ENCODE measurements around the gene COL9A3.

COL9A3 gene

DNA sequence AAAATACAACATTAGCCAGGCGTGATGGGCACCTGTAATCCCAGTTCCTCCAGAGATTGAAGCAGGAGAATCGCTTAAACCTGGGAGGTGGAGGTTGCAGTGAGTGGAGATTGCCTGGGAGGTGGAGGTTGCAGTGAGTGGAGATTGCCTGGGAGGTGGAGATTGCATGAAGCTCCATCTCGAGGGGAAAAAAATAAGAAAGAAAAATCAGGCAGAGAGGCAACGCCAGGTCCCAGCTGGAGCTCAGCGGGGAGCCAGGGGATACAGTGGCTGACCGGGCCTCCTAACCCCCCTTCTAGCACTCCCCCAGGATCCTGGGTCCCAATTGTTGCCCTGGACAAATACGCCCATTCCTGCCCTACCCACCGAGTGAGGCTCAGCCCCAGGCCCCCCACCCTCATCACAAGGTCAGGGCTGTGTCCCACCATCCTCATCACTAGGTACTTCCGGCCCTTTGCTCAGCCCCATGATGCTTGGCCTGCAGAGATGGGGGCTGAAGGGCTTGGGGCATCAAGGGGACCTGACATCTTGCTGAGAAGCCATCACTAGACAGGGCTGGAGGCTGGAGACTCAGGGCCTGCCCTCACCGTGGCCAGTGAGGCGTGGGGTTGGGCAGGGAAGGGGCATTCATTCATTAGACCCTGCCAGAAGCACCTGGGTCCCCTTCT, 10.3 kb upstream of the COL9A3 start:
- Histone ChIP-seq H2BK15ac (ENCODE audit: low read length) (peak overlapping the region; percentile 42), H3K18ac (ENCODE audit: low read length) (peak overlapping the region; percentile 77), H3K23ac (ENCODE audit: low read depth, low read length, poor library complexity) (no peak overlapping the region), H3K79me1 (ENCODE audit: low read depth, low read length) (peaks cover 5% of the 10 kb centered on the region), H4K8ac (ENCODE audit: low read depth, low read length) (no peak overlapping the region), H2BK120ac (ENCODE audit: low read depth, low read length) (peak overlapping the region; percentile 74), H2AFZ (ENCODE audit: low read length) (no peak overlapping the region), H2AK5ac (ENCODE audit: low read depth, low read length) (peak overlapping the region; percentile 83), H3K4me2 (ENCODE audit: insufficient read depth, low read length, poor library complexity, severe bottlenecking) (no peak overlapping the region), H3K4me3 (ENCODE audit: low read length in 2 of 2) (peak overlapping the region in 1 of 2 donors; percentile 99), H3K9me3 (replicated peaks in 1 of 2; ENCODE audit: control insufficient read depth in 2 of 2, insufficient read depth in 1 of 2, low read depth in 1 of 2, low read length in 2 of 2) (no peaks in the 10 kb centered on the region), H3K27me3 (ENCODE audit: control insufficient read depth in 3 of 3, insufficient read depth in 3 of 3, low read depth in 1 of 3, low read length in 3 of 3) (no peaks in the 10 kb centered on the region), H3K14ac (ENCODE audit: low read length) (peak overlapping the region; percentile 86), H3K9ac (ENCODE audit: low read depth, low read length, poor library complexity) (peak overlapping the region; percentile 73), H3K4me1 (ENCODE audit: control insufficient read depth in 2 of 2, insufficient read depth in 1 of 2, low read depth in 1 of 2, low read length in 2 of 2) (peaks cover 15% of the 10 kb centered on the region in 2 donors), H3K36me3 (replicated peaks in 1 of 2; ENCODE audit: control insufficient read depth in 2 of 2, insufficient read depth in 2 of 2, low read length in 2 of 2) (peaks cover 10 to 45% of the 10 kb centered on the region in 2 donors), H4K91ac (ENCODE audit: low read depth, low read length, poor library complexity) (no peak overlapping the region), H3K4ac (ENCODE audit: low read length) (peak overlapping the region; percentile 19), H2BK5ac (ENCODE audit: low read length) (no peak overlapping the region), H2BK12ac (ENCODE audit: low read length) (peak overlapping the region; percentile 75), H3K27ac (replicated peaks; ENCODE audit: low read length) (no peak overlapping the region)
- no peak for DNase-seq (ENCODE audit: low spot score)
- no CpG with 5 or more reads among the region's 11 CpGs for WGBS, 2 donors (ENCODE audit: extremely low coverage in 2 of 2, insufficient read length in 2 of 2, insufficient replicate concordance in 1 of 2)

DNA sequence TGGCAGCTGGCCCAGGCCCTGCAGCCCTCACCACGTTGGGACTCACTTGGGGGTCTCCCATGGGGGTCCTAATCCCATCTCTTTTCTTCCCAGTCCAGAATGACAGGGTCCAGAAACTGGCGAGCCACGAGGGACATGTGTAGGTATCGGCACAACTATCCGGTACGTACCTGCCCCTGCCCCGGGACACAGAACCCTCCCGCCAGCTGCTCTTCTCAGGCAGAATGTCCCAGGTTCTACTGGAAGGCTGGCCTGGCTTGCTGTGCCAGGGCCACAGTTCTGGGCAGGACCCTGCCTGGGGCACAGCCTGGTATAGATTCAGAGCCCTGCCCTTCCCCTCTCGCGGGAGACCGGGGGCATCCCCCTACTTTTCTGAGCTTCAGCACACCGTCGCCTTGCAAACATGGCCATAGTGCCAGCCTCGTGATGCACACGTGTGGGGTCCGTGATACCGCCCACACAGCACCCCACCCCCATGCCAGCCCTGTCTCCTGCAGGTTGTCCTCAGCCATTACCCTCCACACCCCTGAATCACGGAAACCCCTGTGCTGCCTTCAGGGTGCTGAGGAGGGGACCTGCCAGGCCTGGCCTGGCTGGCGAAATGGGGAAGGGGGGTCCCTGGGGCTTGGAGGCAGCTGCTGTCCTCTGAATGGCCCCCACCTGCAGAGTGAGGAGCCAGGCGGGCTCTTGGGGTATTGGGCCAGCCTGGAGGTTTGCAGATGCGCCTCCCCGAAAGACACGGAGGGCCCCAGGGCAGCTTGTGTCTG, 9.2 kb upstream of the COL9A3 start:
- H3K36me3 ChIP-seq (replicated peaks in 1 of 2; ENCODE audit: control insufficient read depth in 2 of 2, insufficient read depth in 2 of 2, low read length in 2 of 2): peaks cover 14 to 48% of the 10 kb centered on the region in 2 donors
- WGBS, 2 donors (ENCODE audit: extremely low coverage in 2 of 2, insufficient read length in 2 of 2, insufficient replicate concordance in 1 of 2): no CpG with 5 or more reads among the region's 23 CpGs

GRCh38 chr20:62808211-62808865, 8.5 kb upstream of the COL9A3 start:
- peaks cover 5% of the 10 kb centered on the region for H3K79me1 ChIP-seq (ENCODE audit: low read depth, low read length)
- no peak overlapping the region for H4K91ac ChIP-seq (ENCODE audit: low read depth, low read length, poor library complexity)
- H3K23ac ChIP-seq (ENCODE audit: low read depth, low read length, poor library complexity): no peak overlapping the region
- no peak overlapping the region for H2BK12ac ChIP-seq (ENCODE audit: low read length)
- no peak overlapping the region for H3K4me3 ChIP-seq (ENCODE audit: low read length in 2 of 2)
- no peak overlapping the region for H4K8ac ChIP-seq (ENCODE audit: low read depth, low read length)
- peaks cover 16 to 48% of the 10 kb centered on the region in 2 donors for H3K36me3 ChIP-seq (replicated peaks in 1 of 2; ENCODE audit: control insufficient read depth in 2 of 2, insufficient read depth in 2 of 2, low read length in 2 of 2)
- H3K9ac ChIP-seq (ENCODE audit: low read depth, low read length, poor library complexity): no peak overlapping the region
- peaks cover 15% of the 10 kb centered on the region in 2 donors for H3K4me1 ChIP-seq (ENCODE audit: control insufficient read depth in 2 of 2, insufficient read depth in 1 of 2, low read depth in 1 of 2, low read length in 2 of 2)
- H3K27ac ChIP-seq (replicated peaks; ENCODE audit: low read length): no peak overlapping the region
- H2BK120ac ChIP-seq (ENCODE audit: low read depth, low read length): no peak overlapping the region
- H2BK5ac ChIP-seq (ENCODE audit: low read length): peak overlapping the region; percentile 16
- no peak overlapping the region for H3K4ac ChIP-seq (ENCODE audit: low read length)
- H3K27me3 ChIP-seq (ENCODE audit: control insufficient read depth in 3 of 3, insufficient read depth in 3 of 3, low read depth in 1 of 3, low read length in 3 of 3): no peaks in the 10 kb centered on the region
- H3K9me3 ChIP-seq (replicated peaks in 1 of 2; ENCODE audit: control insufficient read depth in 2 of 2, insufficient read depth in 1 of 2, low read depth in 1 of 2, low read length in 2 of 2): no peaks in the 10 kb centered on the region
- peak; percentile 57 for DNase-seq (ENCODE audit: low spot score)
- H3K18ac ChIP-seq (ENCODE audit: low read length): peak overlapping the region; percentile 2
- peak overlapping the region; percentile 87 for H2BK15ac ChIP-seq (ENCODE audit: low read length)
- no CpG with 5 or more reads among the region's 21 CpGs for WGBS, 2 donors (ENCODE audit: extremely low coverage in 2 of 2, insufficient read length in 2 of 2, insufficient replicate concordance in 1 of 2)
- H3K4me2 ChIP-seq (ENCODE audit: insufficient read depth, low read length, poor library complexity, severe bottlenecking): no peak overlapping the region
- no peak overlapping the region for H3K14ac ChIP-seq (ENCODE audit: low read length)
- H2AFZ ChIP-seq (ENCODE audit: low read length): no peak overlapping the region
- peak overlapping the region; percentile 13 for H2AK5ac ChIP-seq (ENCODE audit: low read depth, low read length)

More for the DNA sequence above, 9.2 kb upstream of the COL9A3 start:
- Histone ChIP-seq H3K9ac (ENCODE audit: low read depth, low read length, poor library complexity) (no peak overlapping the region), H3K4me3 (ENCODE audit: low read length in 2 of 2) (peak overlapping the region in 1 of 2 donors; percentile 26), H4K8ac (ENCODE audit: low read depth, low read length) (no peak overlapping the region), H2BK120ac (ENCODE audit: low read depth, low read length) (no peak overlapping the region), H4K91ac (ENCODE audit: low read depth, low read length, poor library complexity) (no peak overlapping the region), H3K27ac (replicated peaks; ENCODE audit: low read length) (no peak overlapping the region), H3K4ac (ENCODE audit: low read length) (no peak overlapping the region), H3K18ac (ENCODE audit: low read length) (peak overlapping the region; percentile 2), H2AFZ (ENCODE audit: low read length) (no peak overlapping the region), H3K79me1 (ENCODE audit: low read depth, low read length) (peaks cover 5% of the 10 kb centered on the region), H3K4me1 (ENCODE audit: control insufficient read depth in 2 of 2, insufficient read depth in 1 of 2, low read depth in 1 of 2, low read length in 2 of 2) (peaks cover 15% of the 10 kb centered on the region in 2 donors), H2BK15ac (ENCODE audit: low read length) (peak overlapping the region; percentile 87), H3K9me3 (replicated peaks in 1 of 2; ENCODE audit: control insufficient read depth in 2 of 2, insufficient read depth in 1 of 2, low read depth in 1 of 2, low read length in 2 of 2) (no peaks in the 10 kb centered on the region), H2BK5ac (ENCODE audit: low read length) (peak overlapping the region; percentile 16), H2BK12ac (ENCODE audit: low read length) (no peak overlapping the region), H3K27me3 (ENCODE audit: control insufficient read depth in 3 of 3, insufficient read depth in 3 of 3, low read depth in 1 of 3, low read length in 3 of 3) (no peaks in the 10 kb centered on the region), H3K4me2 (ENCODE audit: insufficient read depth, low read length, poor library complexity, severe bottlenecking) (no peak overlapping the region), H2AK5ac (ENCODE audit: low read depth, low read length) (peak overlapping the region; percentile 83), H3K23ac (ENCODE audit: low read depth, low read length, poor library complexity) (no peak overlapping the region), H3K14ac (ENCODE audit: low read length) (no peak overlapping the region)
- no peak for DNase-seq (ENCODE audit: low spot score)

Data from neuronal stem cell (in vitro differentiated cells).